GM21786 (cell line): ENCODE results near the gene GPR183.
A peak's percentile ranks its signal among the peaks of the same experiment; 100 is the strongest.

Source experiments
- ATAC-seq: cut with Tn5 transposase; IDR thresholded peaks from one replicate; pipeline ENCODE4 v1.9.1; 2021; ENCODE audit not compliant: unreplicated experiment

The GPR183 gene

GRCh38 chr13:99307247-99307646 lies at the start of gene GPR183:
Gene GPR183, minus strand, starts transcription at chr13:99307399. Its CDS starts 11,254 bp downstream, at chr13:99296145.
- ATAC-seq = peak; percentile 51

DNA sequence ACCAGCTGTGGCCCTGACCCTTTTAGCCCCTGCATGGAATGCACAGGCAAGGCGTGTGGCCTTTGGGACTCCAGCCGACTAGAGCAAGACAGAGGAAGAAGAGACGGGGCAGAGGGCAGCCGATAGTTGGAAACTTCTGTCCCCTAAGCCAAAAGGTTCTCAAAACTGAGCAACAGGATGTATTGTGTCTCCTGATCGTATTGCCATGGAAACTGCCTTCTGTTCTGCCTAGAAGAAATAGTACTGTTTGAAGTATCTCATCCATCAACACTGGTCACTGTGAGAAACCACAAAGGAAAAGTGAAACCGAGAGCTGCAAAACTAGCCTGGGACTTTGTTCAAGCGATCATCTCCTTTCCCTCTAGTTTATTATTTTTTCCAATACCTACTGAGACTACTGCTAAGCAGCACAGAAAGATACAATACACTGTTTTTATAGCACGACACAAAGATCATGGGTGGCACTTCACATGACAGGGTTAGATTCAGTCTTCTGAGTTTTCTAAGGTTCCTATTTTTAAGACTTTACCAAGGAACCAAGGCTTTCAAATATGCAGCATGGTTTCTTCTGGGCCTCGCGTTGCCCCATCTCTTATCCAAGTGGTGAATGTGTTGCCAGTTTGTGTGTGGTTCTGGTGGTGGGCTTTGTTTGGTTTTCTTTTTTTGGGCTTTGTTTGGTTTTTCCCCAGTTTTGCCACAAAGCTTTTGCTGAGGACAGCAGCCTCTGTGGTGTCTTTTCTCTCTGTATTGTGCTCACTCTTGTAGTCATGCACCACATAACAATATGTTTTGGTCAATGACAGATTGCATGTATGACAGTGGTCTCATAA lies 49.3 kb upstream of the GPR183 start:
- peak; percentile 64 for ATAC-seq

GRCh38 chr13:99356012-99356261 lies 48.7 kb upstream of the GPR183 start:
- ATAC-seq = no peak

- no peak for ATAC-seq
Observed at GRCh38 chr13:99355267-99356011, 48.2 kb upstream of the GPR183 start.

DNA sequence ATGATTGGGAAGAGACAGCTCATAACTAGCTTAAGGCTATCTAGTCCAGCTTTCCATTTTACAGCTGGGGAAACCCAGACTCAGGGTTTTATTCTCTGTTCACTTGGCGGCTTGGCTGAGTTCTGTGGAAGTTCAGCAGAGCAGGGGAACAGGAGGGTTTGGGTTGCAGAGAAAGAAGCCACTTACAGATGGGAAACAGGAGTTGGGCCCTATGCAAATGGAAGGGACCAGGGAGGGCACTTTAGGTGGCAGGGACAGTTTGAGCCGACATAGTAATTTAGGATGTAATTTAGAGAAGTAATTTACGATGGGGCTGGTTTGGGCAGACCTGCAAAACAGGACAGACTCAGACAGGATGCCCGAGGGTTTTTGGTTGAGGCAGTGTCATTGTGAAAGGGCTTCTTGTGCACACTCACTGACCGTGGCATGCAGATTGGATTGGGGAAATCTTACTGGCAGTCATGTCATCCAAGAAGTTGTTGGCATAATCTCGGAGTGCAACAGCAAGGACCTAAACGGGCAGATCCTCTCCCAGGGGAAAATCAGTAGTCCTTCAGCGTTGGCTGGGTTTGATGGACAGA lies 47.3 kb upstream of the GPR183 start:
- ATAC-seq = peak; percentile 19

DNA sequence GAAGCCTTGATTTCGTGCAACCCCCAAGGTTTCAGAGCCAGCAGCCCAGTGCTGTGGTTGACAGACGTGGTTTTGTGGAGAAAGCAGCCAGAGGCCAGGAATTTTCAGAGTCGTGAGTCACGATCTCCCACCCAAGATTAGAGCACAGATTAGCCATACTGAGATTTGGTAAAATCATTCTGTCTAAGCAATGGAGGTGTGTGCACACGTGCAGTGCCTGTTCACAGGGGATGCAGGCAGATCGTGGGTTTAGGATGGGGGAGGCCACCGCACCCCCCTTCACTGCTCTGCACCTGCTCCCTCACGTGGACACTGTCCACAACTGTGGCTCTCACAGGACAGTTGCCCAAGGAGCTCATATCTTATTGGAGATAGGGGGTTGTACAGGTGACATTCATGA lies 46.6 kb upstream of the GPR183 start:
- no peak for ATAC-seq

DNA sequence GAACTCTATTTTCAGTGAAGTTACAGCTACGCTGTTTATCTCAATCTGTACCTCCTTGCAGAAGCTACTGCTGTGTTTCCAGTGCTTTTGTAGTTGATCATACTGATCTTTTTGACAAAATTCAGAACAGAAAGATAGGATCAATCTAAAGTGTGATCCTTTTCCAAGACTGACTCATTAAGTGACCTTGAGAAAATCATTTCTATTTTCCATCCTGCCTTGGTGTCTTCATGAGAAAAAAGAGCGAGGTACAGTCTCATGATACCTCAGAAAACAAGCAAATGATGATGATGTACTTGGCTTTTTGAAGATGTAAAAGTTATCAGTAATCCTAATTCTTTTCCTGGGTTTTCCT lies 46.0 kb upstream of the GPR183 start:
- no peak for ATAC-seq

DNA sequence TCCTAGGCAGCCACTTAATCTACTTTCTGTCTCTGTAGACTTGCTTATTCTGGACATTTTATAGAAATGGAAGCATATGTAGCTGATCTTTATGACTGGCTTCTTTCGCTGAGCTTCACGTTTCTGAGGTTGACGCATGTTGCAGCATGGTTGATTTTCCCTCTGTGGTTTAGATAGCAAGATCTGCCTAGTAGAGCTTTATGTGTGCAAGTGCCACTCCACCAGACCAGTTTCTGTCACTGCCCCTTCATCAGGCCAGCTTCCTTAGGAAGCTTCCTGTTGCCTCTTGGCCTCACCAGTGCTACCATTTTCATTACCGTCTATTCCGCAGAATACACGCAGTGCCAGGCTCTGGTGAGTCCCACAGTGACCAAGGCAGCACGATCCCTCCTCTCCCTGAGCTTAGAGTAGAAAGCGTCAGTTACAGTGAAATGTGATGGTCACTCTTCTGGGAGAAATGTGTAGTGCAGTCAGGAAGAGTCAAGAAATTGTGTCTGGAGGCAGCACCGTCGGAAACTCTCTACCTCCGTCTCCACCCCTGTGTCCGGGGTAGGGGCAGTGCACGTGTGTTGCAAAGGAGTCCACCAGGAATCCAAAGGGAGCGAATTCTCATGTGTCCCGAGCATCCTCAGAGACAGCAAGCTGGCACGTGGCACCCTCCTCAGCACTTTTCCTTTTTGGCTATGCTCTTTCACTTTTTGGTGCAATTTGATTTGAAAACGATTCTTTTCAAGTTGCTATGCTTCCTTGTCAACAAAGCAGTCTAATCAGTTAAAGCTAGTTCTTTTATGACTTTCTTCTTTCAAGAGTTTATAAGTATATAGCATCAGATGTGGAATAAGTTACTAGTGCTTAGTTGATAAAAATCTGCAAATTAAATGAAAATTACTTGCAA lies 45.4 kb upstream of the GPR183 start:
- ATAC-seq = no peak

DNA sequence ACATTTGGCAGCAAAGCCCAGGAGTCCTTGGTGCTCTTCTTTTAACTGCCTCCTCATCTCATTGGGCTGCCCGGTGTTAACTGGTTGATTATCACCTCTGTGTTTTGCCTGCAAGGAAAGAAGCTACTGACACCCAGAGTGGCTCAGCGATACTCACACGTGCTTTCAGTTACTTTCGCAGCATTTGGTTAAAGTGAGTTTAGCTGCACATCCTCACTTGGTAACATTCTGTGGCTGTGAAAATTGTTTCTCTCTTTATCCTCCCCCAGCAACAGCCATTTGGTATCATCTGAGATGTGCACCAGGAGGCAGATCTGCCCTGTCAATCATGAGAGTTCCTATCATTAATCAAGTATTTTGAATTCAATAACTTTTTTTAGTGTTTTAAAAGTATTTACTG lies 44.6 kb upstream of the GPR183 start:
- ATAC-seq = no peak

- no peak for ATAC-seq
Observed at GRCh38 chr13:99350191-99350590, 43.0 kb upstream of the GPR183 start.

GRCh38 chr13:99347911-99348451 lies 40.8 kb upstream of the GPR183 start:
- ATAC-seq = peak; percentile 62

DNA sequence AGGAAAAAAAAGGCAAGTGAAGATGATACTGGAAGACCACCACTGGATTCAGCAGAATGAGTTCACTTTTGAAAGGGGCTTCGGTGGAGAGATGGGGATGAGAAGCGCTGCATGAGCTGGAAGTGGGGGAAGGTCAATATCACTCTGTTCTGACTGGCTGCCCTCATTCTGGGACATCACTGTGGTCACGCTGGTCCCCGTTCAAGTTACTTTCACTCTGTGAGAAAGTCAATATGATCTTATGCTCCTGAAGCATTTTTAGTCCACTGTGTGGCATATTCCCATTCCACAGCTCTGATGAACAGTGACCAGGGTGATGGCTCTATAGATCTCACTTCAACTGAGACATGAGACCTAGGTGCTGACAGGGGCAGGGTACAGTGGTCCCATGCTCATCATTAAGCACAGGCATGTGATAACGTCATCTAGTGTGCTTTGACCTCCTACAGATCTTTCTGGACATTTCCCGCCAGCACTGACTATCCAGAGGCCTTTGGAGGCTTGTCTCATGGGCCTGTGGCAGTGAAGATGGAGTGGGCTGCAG lies 40.2 kb upstream of the GPR183 start:
- peak; percentile 26 for ATAC-seq

GRCh38 chr13:99346335-99347042 lies 39.3 kb upstream of the GPR183 start:
- ATAC-seq = no peak

DNA sequence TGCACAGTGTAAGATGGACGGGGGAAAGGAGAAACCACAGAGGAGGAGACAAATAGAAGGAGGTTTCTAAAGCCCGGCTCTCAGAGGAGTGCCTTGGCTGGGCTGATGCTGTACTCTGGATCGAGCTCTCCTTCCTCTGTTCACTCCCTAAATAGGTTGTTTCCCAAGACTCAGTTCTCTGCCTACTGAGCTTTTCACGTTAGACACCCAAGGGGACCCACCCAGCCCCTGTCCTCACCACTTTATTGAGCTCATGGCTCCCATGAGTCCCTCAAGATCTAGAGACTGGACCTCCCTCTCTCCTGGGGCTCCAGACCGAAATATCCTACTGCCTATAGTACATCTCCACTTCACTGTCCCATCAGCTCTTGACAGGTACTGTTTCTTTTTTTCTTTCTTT lies 38.1 kb upstream of the GPR183 start:
- no peak for ATAC-seq

- no peak for ATAC-seq
Observed at GRCh38 chr13:99344610-99345208, 37.5 kb upstream of the GPR183 start.

DNA sequence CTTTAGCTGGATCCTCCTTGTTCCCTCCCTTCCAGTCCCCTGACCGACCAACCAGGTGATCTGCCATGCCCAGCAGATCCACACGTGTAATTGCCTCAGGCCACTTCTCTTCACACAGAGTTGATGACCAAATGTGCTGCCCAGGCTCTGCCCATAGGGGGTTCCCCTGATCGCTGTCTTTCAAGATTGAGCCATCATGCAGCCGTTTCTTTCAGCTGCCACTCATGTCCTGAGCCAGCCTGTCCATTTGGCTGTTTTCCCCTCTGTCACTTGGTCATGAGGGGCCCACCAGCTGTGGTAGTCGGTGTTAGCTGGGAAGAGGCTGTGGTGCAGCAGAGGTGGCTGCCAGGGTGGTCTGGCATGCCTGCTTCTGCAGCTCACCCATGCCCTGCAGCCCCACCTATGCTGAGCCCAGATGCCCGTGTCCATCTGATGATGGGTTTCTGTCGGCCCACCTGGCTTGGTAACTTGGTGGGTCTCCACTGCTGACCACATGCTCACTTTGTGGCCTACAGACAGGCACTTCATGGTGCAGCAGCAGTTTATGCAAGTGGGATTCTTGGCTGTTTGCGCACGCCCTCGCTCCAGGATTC lies 35.6 kb upstream of the GPR183 start:
- no peak for ATAC-seq

- ATAC-seq = no peak
Observed at GRCh38 chr13:99341969-99342722, 34.9 kb upstream of the GPR183 start.

DNA sequence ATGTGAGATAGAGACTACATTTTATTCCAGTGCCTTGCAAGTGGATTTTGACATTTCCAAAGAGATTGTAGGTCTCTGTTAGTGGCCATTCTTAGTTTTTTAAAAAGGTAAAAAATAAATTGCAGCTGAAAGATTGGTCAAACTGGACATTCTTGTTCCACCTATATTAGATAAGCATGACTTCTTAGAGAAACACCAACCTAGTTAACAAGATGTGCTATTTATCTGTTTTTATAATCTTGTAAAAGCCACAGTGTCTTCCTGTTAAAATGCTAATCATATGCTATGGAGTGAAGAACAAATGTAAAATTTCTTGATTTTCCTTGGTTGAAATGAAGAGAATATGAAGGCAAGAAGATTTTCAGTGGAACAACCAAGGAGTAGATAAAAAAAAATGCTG lies 33.4 kb upstream of the GPR183 start:
- ATAC-seq = no peak
